ENCODE measurements around the gene CHD8.
"Not testable (repeated sequence)": the region's sequence is repeated elsewhere in the genome, so short reads cannot be mapped to it uniquely, and the experiment has no call there.

The CHD8 gene

GRCh38 chr14:21455912-21456667, at the start of gene CHD8:
CHD8 (minus strand) TSS chr14:21456123; CDS start chr14:21431643, 24,480 bp downstream.
- DNase-seq (ENCODE audit: low read depth in 2 of 2): peak; percentile 95 to 100

GRCh38 chr14:21505012-21505553, 49.2 kb upstream of the CHD8 start:
- DNase-seq (ENCODE audit: low read depth in 2 of 2): no peak

GRCh38 chr14:21503376-21503775, 47.5 kb upstream of the CHD8 start:
- DNase-seq (ENCODE audit: low read depth in 2 of 2): no peak

GRCh38 chr14:21501568-21501967, 45.6 kb upstream of the CHD8 start:
- no peak for DNase-seq (ENCODE audit: low read depth in 2 of 2)

GRCh38 chr14:21498540-21499526, 42.9 kb upstream of the CHD8 start:
- no peak for DNase-seq (ENCODE audit: low read depth in 2 of 2)

- DNase-seq (ENCODE audit: low read depth in 2 of 2): no peak
Measured at GRCh38 chr14:21496453-21496852, 40.5 kb upstream of the CHD8 start.

- no peak for DNase-seq (ENCODE audit: low read depth in 2 of 2)
Measured at GRCh38 chr14:21494902-21495762, 39.2 kb upstream of the CHD8 start.

- no peak for DNase-seq (ENCODE audit: low read depth in 2 of 2)
Measured at GRCh38 chr14:21486640-21487087, 30.7 kb upstream of the CHD8 start.

- DNase-seq (ENCODE audit: low read depth in 2 of 2): peak; percentile 88 to 92
Measured at GRCh38 chr14:21476925-21477681, 21.2 kb upstream of the CHD8 start, which contains the start of the genes RAB2B and TOX4. RAB2B (minus strand) TSS chr14:21476959; CDS start chr14:21476872, 87 bp downstream. TOX4 (plus strand) TSS chr14:21477195; CDS start chr14:21477279, 84 bp downstream.

- DNase-seq (ENCODE audit: low read depth in 2 of 2): peak; percentile 69
Measured at GRCh38 chr14:21476523-21476924, 20.6 kb upstream of the CHD8 start.

GRCh38 chr14:21475767-21476522, 20.0 kb upstream of the CHD8 start:
- DNase-seq (ENCODE audit: low read depth in 2 of 2): no peak

- no peak for DNase-seq (ENCODE audit: low read depth in 2 of 2)
Measured at GRCh38 chr14:21467616-21468015, 11.7 kb upstream of the CHD8 start.

- no peak for DNase-seq (ENCODE audit: low read depth in 2 of 2)
Measured at GRCh38 chr14:21455592-21455911, 371 bp downstream of the CHD8 start.

GRCh38 chr14:21454843-21455544, 929 bp downstream of the CHD8 start:
- no peak for DNase-seq (ENCODE audit: low read depth in 2 of 2)

GRCh38 chr14:21449899-21450216, 6.1 kb downstream of the CHD8 start:
- DNase-seq (ENCODE audit: low read depth in 2 of 2): no peak

- not testable (repeated sequence) for DNase-seq (ENCODE audit: low read depth in 2 of 2)
Measured at GRCh38 chr14:21442657-21443056, 13.3 kb downstream of the CHD8 start.

GRCh38 chr14:21440859-21441258, 15.1 kb downstream of the CHD8 start:
- no peak for DNase-seq (ENCODE audit: low read depth in 2 of 2)

- DNase-seq (ENCODE audit: low read depth in 2 of 2): peak; percentile 96 to 98
Measured at GRCh38 chr14:21437063-21437901, 18.6 kb downstream of the CHD8 start.

Data from activated CD8-positive, alpha-beta memory T cell treated with anti-CD3 and anti-CD28 coated beads for 4 hours (primary cell).